ENCODE results near the gene MRPS22.

Gene MRPS22

DNA sequence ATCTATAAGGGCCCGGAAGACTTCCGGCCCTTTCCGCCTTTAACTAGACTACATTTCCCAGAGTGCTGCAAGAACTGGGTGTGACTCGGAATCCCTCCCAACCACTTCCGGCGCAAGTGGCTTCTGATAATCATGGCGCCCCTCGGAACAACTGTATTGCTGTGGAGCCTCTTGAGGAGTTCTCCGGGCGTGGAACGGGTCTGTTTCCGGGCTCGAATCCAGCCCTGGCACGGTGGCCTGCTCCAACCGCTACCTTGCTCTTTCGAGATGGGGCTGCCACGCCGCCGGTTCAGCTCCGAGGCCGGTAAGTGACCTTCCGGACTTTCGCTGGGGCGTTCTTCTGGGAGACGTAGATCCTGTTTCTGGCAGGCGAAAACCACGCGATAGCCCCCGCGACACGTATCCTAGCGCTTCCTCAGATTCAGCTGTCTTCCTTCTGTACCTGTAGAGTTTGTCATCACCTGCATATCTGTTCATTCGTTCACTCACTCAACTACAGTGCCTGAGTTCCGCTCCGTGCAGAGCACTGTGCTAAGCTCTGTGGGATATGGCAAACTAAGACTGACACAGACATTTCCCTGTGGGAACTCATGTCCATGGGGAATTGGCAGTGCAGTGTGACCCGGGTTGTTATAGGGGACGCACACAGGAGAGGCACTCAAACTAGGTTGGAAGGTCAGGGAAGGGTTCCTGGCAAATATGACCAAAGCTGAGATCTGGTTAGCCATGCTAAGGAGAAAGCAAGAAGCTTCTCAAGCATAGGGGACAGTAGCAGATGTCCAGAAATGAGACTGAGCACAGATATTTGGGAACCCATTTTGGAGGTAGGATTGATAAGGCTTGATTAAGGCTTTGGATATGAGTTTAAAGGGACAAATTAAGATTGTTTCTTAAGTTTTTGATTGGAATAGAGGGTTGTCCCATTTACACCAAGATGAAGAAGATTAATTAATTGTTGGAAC lies at the start of gene MRPS22:
Gene MRPS22, plus strand, starts transcription at position 126 of the 962 bp plus-strand sequence. Its CDS starts 7 bp downstream, at position 133.
- DNase-seq = peak; percentile 95 to 96

DNA sequence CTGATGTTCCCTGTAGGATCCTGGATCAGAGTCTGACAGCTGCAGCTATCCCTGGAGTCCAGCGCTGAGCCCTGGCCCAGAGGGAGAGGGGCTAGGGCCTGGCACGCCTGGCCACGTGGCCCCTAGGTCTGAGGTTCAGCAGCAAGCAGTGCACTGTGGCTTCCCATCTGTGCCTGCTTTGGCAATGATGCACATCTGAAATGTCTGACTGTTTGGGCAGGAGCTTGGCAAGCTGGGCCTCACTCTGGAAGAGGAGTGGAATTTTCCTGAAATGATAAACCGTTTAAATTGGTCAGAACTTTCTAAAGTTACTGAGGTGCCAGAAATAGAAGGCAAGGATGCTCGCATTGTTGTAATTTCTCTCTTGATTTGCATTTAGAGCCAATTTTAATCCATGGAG lies 48.8 kb upstream of the MRPS22 start:
- DNase-seq = no peak

DNA sequence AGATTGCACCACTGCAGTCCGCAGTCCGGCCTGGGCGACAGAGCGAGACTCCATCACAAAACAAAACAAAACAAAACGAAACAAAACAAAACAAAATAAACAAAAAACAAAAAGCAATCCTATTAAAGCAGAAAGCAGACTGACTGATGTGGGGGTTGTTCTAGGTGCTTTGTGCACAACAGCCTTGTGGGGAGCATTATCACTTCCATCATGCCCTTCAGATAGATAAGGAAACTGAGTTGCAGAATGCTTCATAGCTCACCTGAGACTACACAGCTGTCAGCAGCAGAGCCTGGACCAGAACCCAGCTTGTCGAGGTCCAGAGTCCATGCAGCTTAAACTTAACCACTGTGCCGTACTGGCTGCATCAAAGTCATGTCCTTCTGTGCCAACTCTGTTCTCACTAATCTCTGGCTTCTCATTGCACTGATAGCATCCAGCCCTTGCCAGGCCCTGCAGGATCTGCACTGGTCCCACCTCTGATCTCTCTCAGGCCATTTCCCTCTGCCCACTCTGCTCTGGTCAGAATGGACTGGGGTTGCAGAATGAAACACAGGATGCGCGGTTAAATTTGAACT lies 47.6 kb upstream of the MRPS22 start:
- no peak for DNase-seq

DNA sequence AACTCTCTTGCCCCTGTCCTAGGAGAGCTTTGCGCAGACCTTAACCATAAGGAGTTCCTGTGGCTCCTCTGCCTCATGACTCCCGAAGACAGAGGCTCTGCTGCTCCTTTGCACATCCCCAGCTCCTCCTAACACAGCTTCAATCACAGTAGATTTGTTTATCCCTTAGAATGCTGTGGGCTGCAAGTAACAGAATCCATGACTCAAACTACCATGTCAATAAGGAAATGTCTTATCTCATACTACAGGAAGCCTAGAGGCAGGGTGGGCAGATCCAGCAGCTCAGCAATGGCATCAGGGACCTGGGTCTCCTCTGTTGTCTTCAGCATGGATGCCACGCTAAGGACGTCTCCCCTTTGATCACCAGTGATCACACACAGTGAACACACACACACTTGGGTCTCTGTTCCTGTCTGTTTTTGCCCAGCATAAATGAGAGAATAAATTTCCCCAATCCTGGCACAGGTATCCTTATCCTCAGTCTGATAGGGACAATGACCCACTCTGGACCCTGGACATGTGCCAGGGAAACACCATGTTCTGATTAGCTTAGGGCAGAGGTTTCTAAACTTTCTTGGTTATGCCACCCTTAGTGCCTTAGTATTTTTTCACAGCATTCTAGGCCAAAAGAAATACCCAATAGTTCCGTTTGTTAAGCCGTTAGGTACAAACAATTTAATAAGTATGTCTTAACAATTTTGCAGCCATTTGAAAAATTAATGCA lies 46.1 kb upstream of the MRPS22 start:
- no peak for DNase-seq

DNA sequence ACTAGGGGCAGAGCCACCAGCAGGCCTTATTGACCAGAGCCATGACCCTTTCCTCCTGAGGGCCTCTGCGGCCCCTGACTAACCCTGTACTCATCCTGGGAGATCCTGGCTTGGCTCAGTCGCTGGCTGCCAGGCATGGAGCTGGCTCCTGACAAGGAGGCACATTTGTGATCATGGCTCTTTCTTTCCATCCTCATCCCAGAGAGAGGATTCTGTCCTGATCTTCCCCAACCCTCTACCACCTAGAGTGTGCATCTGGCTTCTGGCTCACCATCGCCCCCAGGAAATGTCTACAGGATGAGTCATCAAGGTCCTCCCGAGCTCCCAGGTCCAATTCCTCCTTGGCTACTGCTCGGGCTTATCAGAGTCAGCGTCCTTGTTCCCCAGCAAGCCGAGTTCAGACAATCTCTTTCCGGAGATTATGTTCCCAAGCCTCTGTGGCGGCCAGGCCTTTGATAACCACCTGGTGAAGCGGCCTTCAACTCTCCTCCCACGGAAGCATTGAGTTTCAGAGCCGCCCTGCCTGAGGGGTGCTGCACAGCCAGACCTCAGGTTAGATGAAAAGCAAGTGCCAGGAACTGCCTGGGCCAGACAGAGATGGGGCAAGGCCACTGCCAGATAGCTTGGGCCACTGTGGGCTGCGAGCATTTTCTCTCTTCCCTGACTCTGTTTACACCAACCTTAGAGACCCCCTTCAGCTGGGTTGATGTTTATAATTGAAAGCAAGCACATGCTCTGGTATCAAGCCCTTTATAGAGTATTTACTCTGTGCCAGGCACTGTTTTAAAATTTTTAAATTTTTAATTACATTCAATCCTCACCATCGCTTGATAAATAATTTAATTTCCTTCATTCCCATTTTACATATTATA lies 44.3 kb upstream of the MRPS22 start:
- DNase-seq = no peak

DNA sequence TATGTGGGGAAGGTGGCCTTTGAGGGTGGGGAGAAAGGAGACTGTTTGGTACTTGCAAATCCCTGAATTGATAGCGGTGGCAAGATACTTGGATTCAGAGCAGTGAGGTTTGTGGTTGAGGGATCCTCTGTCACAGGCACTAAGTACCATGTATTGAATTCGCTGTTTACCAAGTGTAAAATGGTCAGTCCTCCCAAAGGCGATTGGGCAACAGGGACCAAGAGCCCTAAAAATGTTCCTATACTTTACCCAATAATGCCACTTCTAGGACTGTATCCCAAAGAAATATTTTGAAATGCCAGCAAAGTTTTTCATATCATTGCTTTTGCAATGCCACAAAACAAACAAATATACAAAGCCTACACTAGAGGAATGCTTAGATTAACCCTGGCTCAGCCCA lies 43.4 kb upstream of the MRPS22 start:
- DNase-seq = no peak

DNA sequence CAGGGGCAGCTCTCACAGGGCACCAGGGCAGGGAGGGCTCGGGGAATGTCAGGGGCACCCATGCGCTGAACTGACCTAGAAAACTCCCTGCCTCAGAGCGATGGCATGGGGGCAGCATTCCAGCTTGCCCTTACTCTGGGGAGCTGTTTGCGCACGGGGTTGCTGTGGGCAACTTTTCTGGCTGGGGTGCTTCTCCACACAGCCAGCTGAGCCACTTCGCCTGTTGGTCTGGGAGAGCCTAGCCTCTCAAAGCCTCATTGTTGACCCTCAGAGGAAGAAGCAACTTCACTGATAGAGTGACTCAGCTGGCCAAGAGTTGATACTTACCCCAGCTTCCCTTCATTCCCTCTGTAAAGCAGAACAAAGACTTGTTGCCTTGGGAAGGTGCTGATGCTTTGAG lies 42.6 kb upstream of the MRPS22 start:
- DNase-seq = no peak

DNA sequence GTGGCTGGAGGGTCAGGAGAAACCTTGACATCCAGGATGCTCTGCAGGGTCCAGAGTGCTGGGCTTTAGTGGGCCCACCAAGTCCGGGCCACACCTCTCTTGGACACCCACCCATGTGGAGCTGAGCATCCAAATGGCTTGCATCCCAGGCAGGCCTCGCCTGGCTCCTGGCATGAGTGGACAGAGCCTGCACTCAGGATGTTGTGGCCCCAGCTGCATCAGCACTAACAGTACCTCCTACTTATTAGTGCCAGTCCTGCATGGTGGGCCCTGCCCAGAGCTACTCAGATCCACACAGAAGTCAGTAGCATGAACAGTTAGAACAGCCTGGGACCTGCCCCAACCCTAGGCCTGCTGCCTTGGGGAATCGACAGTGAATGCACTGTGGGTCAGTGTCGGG lies 42.2 kb upstream of the MRPS22 start:
- DNase-seq = no peak

DNA sequence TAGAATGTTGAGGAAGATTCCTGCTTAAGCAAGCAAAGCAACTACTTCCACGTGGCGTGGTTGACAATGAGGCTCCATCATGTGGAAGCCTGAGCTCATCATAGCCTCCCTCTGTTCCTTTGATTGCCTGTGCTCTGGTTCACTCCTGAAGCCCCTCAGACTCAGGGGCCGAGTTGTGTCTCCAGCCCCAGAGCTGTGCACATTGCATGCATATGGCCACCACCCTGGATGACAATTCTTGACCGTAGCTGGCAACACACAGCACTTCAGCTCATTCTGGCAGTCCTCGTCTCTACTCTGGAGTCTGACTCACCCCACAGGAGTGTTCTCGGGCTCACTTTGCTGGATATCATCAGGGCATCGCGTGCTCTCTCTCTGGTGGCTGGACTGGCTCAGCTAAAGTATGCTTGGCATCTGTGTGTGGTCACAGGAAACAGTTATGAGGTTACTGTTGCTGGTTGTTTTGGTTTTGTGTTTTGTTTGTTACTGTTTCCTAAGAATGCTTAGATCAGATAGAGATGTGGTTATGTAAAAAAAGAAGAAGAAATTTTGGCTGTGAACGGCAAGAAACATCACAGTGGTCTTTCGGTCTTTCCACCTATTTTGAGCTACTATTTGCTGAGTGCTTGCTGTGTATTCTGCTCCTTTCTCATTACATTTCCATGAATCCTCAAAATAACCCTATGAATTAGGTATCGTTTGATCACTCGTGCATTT lies 41.6 kb upstream of the MRPS22 start:
- no peak for DNase-seq

DNA sequence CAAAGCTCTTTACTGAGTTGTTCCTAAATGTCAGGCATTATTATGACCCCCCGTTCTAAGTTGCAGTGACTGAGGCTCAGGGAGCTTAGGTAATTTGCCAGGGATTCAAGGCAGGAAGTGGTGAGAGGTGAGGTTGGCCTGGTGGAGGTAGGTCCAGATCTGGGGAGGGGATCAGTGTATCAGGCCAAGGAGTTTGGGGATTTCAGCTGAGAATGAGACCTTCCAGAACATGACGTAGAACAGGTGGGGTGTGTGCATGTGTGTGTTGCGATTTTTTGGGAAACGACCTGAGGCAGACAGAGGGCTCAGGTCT lies 41.1 kb upstream of the MRPS22 start:
- DNase-seq = no peak

DNA sequence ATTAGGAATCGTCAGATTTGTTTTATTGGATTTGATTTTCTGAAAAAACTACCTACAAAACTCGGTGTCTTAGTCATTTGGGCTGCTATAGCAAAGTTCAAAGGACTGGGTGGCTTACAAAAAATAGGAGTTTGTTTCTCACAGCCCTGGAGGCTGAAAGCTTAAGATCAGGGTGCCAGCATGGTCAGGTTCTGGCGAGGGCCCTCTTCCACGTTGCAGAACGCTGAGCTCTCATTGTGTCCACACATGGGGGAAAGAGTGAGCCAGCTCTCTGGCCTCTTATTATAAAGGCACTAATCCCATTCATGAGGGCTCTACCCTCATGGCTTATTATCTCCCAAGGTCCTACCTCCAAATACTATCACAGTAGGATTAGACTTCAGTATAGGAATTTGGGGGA lies 40.6 kb upstream of the MRPS22 start:
- no peak for DNase-seq

DNA sequence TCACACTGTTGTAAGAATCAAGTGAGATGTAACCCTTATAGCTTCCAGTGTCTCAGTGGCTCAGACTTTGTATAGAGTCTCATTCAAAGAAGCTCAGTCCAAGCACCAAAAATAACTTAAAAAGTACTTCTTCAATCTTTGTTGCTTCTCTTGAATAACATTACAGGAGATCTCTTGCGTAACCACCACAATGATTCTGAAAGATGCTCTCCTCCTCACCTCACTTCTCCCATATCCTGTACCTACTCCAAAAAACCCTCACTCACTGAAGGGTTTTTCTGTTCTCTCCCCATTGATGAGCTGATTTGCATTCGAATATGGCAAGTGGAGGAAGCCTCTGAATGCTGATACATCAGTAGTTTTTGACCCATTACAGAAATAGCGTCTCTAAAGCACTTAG lies 39.4 kb upstream of the MRPS22 start:
- DNase-seq = no peak

DNA sequence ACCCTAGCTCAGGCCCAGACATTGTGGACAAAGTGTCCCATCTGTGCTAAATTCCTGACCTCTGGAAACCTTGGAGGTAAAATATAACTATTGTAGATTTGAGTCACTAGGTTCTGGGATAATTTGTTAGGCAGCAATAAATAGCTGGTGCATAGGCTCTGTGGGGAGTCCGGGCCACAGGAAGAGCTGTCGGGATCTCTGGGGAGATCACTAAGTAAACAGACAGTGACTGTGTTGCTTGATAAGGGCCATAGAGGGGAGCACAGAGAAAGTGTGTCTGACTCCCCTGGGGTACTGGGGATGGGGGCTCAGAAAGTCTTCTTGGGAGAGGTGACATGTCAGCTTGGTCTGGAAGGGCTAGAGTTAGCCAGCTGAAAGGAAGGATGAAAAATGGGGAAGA lies 37.7 kb upstream of the MRPS22 start:
- no peak for DNase-seq

DNA sequence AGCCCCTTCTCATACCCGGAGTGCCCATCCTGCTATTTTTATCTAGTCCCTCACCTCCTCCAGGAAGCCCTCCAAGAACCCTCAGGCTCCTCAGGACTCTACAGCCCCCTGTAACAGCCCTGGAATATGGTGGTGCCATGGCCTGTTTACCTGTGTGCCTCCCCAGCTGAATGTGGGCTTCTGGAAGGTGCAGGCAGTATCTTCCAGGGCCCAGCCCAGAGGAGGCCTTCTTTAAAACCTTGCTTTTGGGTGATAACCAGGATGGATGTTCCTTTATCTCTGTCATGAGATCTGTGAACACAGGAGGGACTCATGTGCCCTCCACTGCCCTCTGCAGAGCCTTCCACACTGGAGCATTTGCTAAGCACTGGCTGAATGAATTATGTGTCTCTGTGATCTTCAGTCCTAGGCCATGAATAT lies 36.7 kb upstream of the MRPS22 start:
- DNase-seq = no peak

DNA sequence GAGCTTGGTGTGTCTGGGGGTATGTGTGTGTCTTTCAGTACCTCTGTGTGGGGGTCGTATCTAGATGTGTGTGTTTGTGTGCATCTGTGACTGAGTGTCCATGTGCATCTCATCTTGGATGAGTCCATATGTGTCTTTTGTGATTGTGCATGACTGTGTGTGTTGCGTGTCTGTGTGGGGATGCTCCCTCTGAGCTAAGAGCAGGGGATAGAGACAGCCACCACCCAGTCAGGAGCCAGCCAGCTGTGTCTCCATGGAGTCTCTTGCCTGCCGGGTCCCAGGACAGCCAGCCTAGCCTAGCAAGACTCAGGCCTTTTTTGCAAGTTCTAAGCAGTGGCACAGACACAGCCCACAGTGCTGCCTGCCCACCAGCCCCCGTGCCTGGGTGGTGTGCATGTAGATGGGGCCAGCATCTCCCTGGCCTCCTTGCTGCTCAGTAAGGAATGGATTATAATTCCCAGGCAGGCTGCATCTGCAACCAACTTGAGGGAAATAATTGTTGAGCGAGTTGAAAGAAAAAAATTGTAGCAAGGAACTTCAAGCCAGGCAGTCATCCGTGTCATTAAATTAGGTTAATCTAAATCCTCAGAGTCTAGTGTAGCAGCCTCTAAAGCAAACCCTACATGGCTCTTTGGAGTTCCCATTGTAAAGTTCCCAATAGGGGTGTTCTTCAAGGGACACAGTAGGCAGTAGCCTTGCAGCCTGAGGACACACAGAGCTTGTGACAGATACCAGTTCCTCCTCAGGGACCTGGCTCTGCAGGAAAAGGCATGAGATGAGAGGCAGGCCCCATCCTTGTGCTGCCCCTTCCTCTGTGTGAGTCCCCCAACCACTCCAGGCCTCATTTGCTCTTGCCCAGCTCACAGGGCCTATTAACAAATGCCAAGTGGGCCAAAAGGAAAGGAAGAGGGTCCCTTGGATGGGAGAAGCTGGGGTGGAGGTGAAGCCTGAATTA lies 35.9 kb upstream of the MRPS22 start:
- DNase-seq = no peak

DNA sequence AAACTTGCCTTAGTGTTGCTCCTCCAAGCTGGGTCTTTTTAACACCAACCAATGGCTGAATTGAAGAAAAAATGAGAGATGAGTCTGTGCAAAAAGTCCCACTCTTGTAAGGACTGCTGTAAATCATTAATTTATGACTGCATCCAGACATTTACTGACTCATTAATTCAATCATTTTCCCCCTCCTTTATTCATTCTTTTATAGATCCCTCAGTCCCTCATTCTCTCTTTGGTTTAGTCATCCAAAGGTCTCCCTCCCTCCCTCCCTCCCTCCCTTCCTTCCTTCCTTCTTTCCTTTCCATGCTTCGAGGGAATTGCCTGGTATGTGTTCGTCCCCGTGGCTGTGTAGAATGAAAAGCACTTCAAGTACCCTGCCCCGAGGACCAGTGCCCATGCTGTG lies 35.3 kb upstream of the MRPS22 start:
- DNase-seq = no peak

DNA sequence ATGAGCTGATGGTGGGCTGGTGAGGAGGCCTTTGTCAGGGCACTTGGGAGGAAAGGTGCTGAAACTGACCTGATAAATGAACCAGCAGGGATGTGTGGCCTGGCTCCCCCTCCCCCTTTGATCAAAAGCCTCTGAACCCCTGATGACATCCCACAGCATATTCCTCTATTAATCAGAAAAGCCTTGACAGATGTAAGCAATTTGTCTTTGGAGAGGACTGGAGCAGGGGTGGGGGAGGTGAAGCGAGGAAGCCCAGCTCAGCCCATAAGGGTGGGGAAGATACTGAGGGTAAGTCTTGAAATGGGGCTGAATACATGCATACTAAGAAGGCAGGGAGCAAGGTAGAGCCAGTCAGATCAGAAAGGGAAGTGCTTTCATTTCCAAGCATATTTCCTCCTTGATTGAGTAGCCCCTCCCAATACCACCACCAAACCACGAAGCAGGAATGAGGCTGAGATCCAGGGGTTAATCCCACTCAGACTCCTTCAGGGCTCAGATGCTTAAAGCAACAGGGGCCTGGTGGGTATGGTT lies 34.7 kb upstream of the MRPS22 start:
- no peak for DNase-seq

DNA sequence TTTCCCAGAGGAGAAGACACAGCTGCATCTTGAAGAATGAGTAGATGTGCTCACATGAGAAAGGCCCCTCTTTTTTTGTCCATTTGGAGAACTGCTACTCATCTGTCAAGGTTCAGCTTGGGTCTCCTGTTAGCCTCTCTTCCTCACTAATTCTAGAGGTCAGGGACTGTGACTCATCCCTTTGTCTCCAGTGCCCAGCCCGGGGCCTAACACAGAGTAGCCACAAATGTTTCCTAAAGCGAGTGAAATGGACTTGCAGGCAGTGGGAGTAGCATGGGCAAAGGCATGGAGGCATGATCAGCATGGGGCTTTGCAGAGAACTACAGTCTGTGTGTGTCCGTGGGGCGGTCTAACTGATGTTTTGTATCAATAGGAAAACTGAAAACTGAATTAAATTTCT lies 33.9 kb upstream of the MRPS22 start:
- no peak for DNase-seq

DNA sequence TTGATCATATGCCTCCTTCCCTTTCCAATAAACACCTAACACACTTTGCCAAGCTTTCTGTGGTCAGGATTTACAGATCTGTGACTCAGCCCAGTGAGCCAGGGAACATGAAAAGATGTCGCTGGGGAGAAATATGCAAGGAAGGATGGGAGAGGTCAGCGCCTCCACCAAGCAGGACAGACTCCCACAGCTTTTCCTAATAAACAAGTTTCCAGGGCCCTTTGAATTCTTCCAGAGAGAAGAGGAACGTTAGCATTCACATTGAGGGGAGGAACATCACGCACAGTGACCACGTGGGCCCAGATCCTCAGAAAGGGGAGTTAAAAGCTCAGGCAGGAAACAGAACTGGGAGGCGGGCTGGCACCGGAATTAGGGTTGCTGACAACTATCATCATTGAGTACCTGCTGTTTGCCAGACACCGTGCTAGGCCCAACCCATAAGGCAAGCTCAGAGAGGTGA lies 33.3 kb upstream of the MRPS22 start:
- DNase-seq = no peak

DNA sequence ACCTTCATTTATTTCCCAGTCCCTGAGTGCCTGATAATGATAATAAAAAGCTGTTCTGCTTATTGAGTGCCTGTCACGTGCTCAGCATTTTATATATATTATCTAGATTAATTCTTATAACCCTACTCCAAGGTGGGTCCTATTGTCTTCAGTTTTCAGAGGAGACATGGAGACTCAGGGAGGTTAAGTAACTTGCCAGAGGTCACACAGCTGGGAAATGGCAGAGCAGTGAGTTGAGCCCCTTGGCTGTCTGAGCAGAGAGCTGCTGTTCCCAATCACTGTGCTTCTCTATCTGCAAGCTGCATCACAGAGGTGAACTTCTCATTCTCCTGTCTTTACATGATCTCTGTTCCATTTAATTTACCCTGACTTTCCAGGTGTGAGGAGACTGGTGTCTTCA lies 32.3 kb upstream of the MRPS22 start:
- DNase-seq = no peak

DNA sequence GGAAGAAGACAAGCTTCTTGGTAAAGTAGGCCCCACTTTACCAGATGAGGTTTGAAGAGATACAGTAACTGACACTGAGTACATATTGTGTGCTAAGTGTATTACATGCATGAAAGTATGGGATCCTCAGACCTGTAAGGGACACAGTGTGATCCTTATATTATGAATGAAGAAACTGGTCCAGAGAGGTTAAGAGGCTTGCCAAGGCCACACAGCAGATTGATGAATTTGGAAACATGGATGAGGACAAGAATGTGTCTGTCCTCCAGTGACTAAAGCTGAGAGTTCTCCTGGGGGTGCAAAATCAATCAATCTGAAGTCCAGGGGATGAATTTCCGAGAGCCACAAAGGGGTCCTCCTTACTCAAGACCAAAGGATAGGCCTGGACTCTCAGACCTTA lies 31.4 kb upstream of the MRPS22 start:
- no peak for DNase-seq

Measured in Kasumi-1 (cell line).